Measurements from ENCODE around the gene AMOTL2. TPM values are rescaled to one million over a fixed set of nuclear protein-coding genes. Genes with fewer than 3 reads are reported as not detected.

The AMOTL2 gene
- total RNA-seq, 1 experiment from 2014 or later, result 59.6 TPM

- H3K4me1 ChIP-seq (ENCODE audit: insufficient read depth, low read length, poor library complexity, severe bottlenecking), result peaks cover 17% of the 10 kb centered on the region
- BruUV-seq (replicated peaks), result no TSS peak
- peak overlapping the region; percentile 55 for H3K27ac ChIP-seq (ENCODE audit: low read depth, low read length, poor library complexity, severe bottlenecking)
Observed at GRCh38 chr3:134308350-134308891, 65.8 kb downstream of the AMOTL2 start.

DNA sequence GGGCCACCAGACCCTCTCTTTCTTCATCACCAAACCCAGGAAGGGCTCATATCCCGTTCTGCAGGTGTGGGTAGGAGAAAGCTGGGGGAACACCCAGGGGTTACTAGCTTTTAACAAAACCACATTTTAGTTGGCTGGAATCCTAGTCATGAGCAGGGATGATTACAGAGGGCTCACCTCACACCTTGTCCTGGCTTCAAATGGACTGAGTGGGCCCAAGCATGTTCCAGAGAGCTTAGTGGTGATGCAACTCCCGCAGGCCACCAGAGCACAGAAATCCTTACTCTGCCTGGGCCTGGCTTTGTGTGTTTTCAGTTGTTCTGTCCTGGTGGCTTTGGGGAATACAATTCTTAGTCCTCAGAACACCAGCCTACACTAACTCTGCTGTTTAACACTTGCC lies 66.8 kb downstream of the AMOTL2 start:
- Histone ChIP-seq H3K27me3 (replicated peaks; ENCODE audit: insufficient read depth, low read depth, low read length, poor library complexity) (no peaks in the 10 kb centered on the region), H3K27ac (ENCODE audit: low read depth, low read length, poor library complexity, severe bottlenecking) (no peak overlapping the region), H3K36me3 (ENCODE audit: insufficient read depth, low read length, poor library complexity, severe bottlenecking) (no peaks in the 10 kb centered on the region), H3K4me1 (ENCODE audit: insufficient read depth, low read length, poor library complexity, severe bottlenecking) (peaks cover 17% of the 10 kb centered on the region), H3K9me3 (ENCODE audit: low read depth, low read length, poor library complexity, severe bottlenecking) (no peaks in the 10 kb centered on the region), H3K4me3 (ENCODE audit: low read depth, low read length, poor library complexity, severe bottlenecking) (no peak overlapping the region)
- DNase-seq (ENCODE audit: low spot score), result no peak
- BruUV-seq (replicated peaks), result no TSS peak
- intact Hi-C loops (cut with micrococcal nuclease; ENCODE audit: unreplicated experiment), result loop anchor here (5.0 kb wide), 2 partner anchors 110 to 375 kb away; no protein-coding TSS in a partner anchor
- TF ChIP-seq CTCF (conservative IDR thresholded peaks at IDR 0.05; ENCODE audit: low read depth, low read length) (no peak), EZH2 (IDR thresholded peaks at IDR 0.05; ENCODE audit: borderline replicate concordance, low read depth, low read length, poor library complexity, severe bottlenecking) (no peak)
- ChIA-PET CTCF (interaction anchor here (1.0 to 2.1 kb wide), 2 partner anchors 57 to 95 kb away, joined by 3 to 10 read pairs; no protein-coding TSS in a partner anchor), POLR2A (ENCODE audit: low non-redundant PET) (no interaction called here)

More at GRCh38 chr3:134308350-134308891, 65.8 kb downstream of the AMOTL2 start:
- POLR2A ChIA-PET (ENCODE audit: low non-redundant PET), result no interaction called here
- intact Hi-C loops (cut with micrococcal nuclease; ENCODE audit: unreplicated experiment), result loop anchor here (1.0 to 5.0 kb wide), 6 partner anchors 70 to 376 kb away; no protein-coding TSS in a partner anchor
- H3K36me3 ChIP-seq (ENCODE audit: insufficient read depth, low read length, poor library complexity, severe bottlenecking), result no peaks in the 10 kb centered on the region
- no peaks in the 10 kb centered on the region for H3K27me3 ChIP-seq (replicated peaks; ENCODE audit: insufficient read depth, low read depth, low read length, poor library complexity)
- CTCF ChIA-PET, result interaction anchor here (0.6 to 2.1 kb wide), 7 partner anchors 22 to 1134 kb away, joined by 3 to 16 read pairs (median 5); no protein-coding TSS in a partner anchor
- H3K9me3 ChIP-seq (ENCODE audit: low read depth, low read length, poor library complexity, severe bottlenecking), result no peaks in the 10 kb centered on the region
- TF ChIP-seq EZH2 (IDR thresholded peaks at IDR 0.05; ENCODE audit: borderline replicate concordance, low read depth, low read length, poor library complexity, severe bottlenecking), result no peak
- peak; percentile 97 for TF ChIP-seq CTCF (conservative IDR thresholded peaks at IDR 0.05; ENCODE audit: low read depth, low read length)
- no peak overlapping the region for H3K4me3 ChIP-seq (ENCODE audit: low read depth, low read length, poor library complexity, severe bottlenecking)
- DNase-seq (ENCODE audit: low spot score), result peak; percentile 89

GRCh38 chr3:134306320-134306719 lies 67.9 kb downstream of the AMOTL2 start:
- H3K9me3 ChIP-seq (ENCODE audit: low read depth, low read length, poor library complexity, severe bottlenecking), result no peaks in the 10 kb centered on the region
- H3K27ac ChIP-seq (ENCODE audit: low read depth, low read length, poor library complexity, severe bottlenecking), result no peak overlapping the region
- ChIA-PET POLR2A (ENCODE audit: low non-redundant PET) (no interaction called here), CTCF (interaction anchor here (1.0 kb wide), 1 partner anchor 93 kb away, joined by 3 read pairs; no protein-coding TSS in a partner anchor)
- intact Hi-C loops (cut with micrococcal nuclease; ENCODE audit: unreplicated experiment), result loop anchor here (5.0 kb wide), 2 partner anchors 109 to 374 kb away; no protein-coding TSS in a partner anchor
- H3K27me3 ChIP-seq (replicated peaks; ENCODE audit: insufficient read depth, low read depth, low read length, poor library complexity), result no peaks in the 10 kb centered on the region
- no peaks in the 10 kb centered on the region for H3K36me3 ChIP-seq (ENCODE audit: insufficient read depth, low read length, poor library complexity, severe bottlenecking)
- H3K4me1 ChIP-seq (ENCODE audit: insufficient read depth, low read length, poor library complexity, severe bottlenecking), result peaks cover 17% of the 10 kb centered on the region
- no TSS peak for BruUV-seq (replicated peaks)
- no peak overlapping the region for H3K4me3 ChIP-seq (ENCODE audit: low read depth, low read length, poor library complexity, severe bottlenecking)
- TF ChIP-seq EZH2 (IDR thresholded peaks at IDR 0.05; ENCODE audit: borderline replicate concordance, low read depth, low read length, poor library complexity, severe bottlenecking), result no peak
- no peak for TF ChIP-seq CTCF (conservative IDR thresholded peaks at IDR 0.05; ENCODE audit: low read depth, low read length)
- DNase-seq (ENCODE audit: low spot score), result no peak

Small RNA genes lying within 50 kb of the gene (microRNA-seq; reads per million reads assigned to microRNA genes)
- 3.2 reads per million, percentile 7 among the genes with 10 or more reads in this experiment for gene MIR6827

Other genes with a start within 250 kb of the AMOTL2 start
- 47.8 and 48.9 TPM in 2 replicates for gene RYK, start 123.6 kb downstream of the AMOTL2 start, total RNA-seq (2021)
- gene ANAPC13, start 111.5 kb upstream of the AMOTL2 start, total RNA-seq (2021), result 60.2 and 69.7 TPM in 2 replicates
- 29.2 and 31.8 TPM in 2 replicates for gene CEP63, start 111.6 kb upstream of the AMOTL2 start, total RNA-seq (2021)

Data from A673 (cell line).